Measurements from ENCODE around the gene MIOS. TPM values are rescaled to one million over a fixed set of nuclear protein-coding genes. Genes with fewer than 3 reads are reported as not detected.
A peak's percentile ranks its signal among the peaks of the same experiment; 100 is the strongest.

MIOS gene
- total and polyA plus RNA-seq, 9 of the 15 experiments (the other 6 are each of a cell fraction or from before 2014, with no cell fraction given): 7.8 to 47.8 (median 30.6) TPM

- peak; percentile 77; the same call in 1 of the 2 replicates for TF ChIP-seq GATAD2A (IDR thresholded peaks at IDR 0.05)
- no peak for TF ChIP-seq CAMTA2 (CRISPR knock-in tag; conservative IDR thresholded peaks at IDR 0.05)
- peak; percentile 50 for TF ChIP-seq CHD1 (IDR thresholded peaks at IDR 0.05; ENCODE audit: low read length)
- peak in 1 of 2 experiments; percentile 84; a peak in 1 of 4 replicates for TF ChIP-seq ARNT (IDR thresholded peaks at IDR 0.05)
- TF ChIP-seq FOXM1 (IDR thresholded peaks at IDR 0.05; ENCODE audit: low read depth): peak; percentile 60
- 0 out of 2 replicates have a peak, but pooled peaks have one; percentile 24 for TF ChIP-seq FOXM1 (CRISPR knock-in tag; IDR thresholded peaks at IDR 0.05; ENCODE audit: low read depth)
- TF ChIP-seq NR3C1 (CRISPR knock-in tag; IDR thresholded peaks at IDR 0.05): no peak
- peak; percentile 56 for TF ChIP-seq TAF7 (tag; IDR thresholded peaks at IDR 0.05)
- TF ChIP-seq HDAC6 (IDR thresholded peaks at IDR 0.05; ENCODE audit: low read depth, low read length): no peak
- no peak for TF ChIP-seq TSHZ1 (CRISPR knock-in tag; IDR thresholded peaks at IDR 0.05)
- TF ChIP-seq KLF16 (IDR thresholded peaks at IDR 0.05): peak; percentile 49; the same call in 1 of the 2 replicates
- TF ChIP-seq RBM14 (IDR thresholded peaks at IDR 0.05; ENCODE audit: borderline replicate concordance, insufficient read depth, low read depth, low read length): no peak
- peak; percentile 1; the same call in 1 of the 2 replicates for TF ChIP-seq CEBPG (CRISPR knock-in tag; IDR thresholded peaks at IDR 0.05)
- no peak for TF ChIP-seq CEBPG (tag; conservative IDR thresholded peaks at IDR 0.05 in 1 of 2, IDR thresholded peaks at IDR 0.05 in 1 of 2)
- TF ChIP-seq NBN (IDR thresholded peaks at IDR 0.05; ENCODE audit: low read depth): peak; percentile 73
- TF ChIP-seq MXI1 (IDR thresholded peaks at IDR 0.05; ENCODE audit: low read depth, low read length): peak; percentile 44
- peak; percentile 85 for TF ChIP-seq CTBP1 (IDR thresholded peaks at IDR 0.05; ENCODE audit: borderline replicate concordance)
- peak; percentile 82 for TF ChIP-seq HDAC2 (IDR thresholded peaks at IDR 0.05)
- no peak for TF ChIP-seq TEAD2 (tag; IDR thresholded peaks at IDR 0.05)
- TF ChIP-seq RBM25 (IDR thresholded peaks at IDR 0.05; ENCODE audit: low read depth, low read length, severe bottlenecking): peak; percentile 35
Measured at GRCh38 chr7:7640221-7641128, 73.8 kb downstream of the MIOS start, which contains the start of gene UMAD1 (continued).

All from K562 (cell line).